Astrocyte (in vitro differentiated cells and primary cell): ENCODE measurements around the gene ATP5PB. TPM values are rescaled to one million over a fixed set of nuclear protein-coding genes. Genes with fewer than 3 reads are reported as not detected.
A peak's percentile ranks its signal among the peaks of the same experiment; 100 is the strongest.

Experiments used
- DNase-seq: peaks from one replicate; pipeline ENCODE4 v3.0.0-alpha.2; 2010; ENCODE audit warnings: low read depth
- FAIRE-seq: peaks from 2 replicates; lab custom pipeline; 2011; peaks lifted over from hg19 to GRCh38; lab: Jason Lieb, UNC
- H2AFZ ChIP-seq: 2 replicates; pipeline ENCODE4 v1.6.0; 2012; ENCODE audit warnings: low read depth, low read length, inconsistent platforms
- H3K27ac ChIP-seq: 2 replicates; pipeline ENCODE4 v1.5.1; 2011; ENCODE audit warnings: low read depth, low read length, inconsistent platforms
- H3K27me3 ChIP-seq: 2 replicates; pipeline ENCODE4 v1.6.0; 2011; ENCODE audit warnings: low read length, inconsistent platforms; ENCODE audit not compliant: insufficient read depth
- H3K36me3 ChIP-seq: 2 replicates; pipeline ENCODE4 v1.5.1; 2011; ENCODE audit warnings: low read length, inconsistent platforms; ENCODE audit not compliant: insufficient read depth
- H3K4me1 ChIP-seq: 2 replicates; pipeline ENCODE4 v1.5.1; 2011; ENCODE audit warnings: low read length, inconsistent platforms; ENCODE audit not compliant: insufficient read depth
- H3K4me2 ChIP-seq: 2 replicates; pipeline ENCODE4 v1.6.0; 2012; ENCODE audit warnings: low read length, inconsistent platforms
- H3K4me3 ChIP-seq: 2 replicates; pipeline ENCODE4 v1.5.1; 2011; ENCODE audit warnings: low read depth, mild to moderate bottlenecking, low read length, inconsistent platforms; ENCODE audit not compliant: insufficient read depth
- H3K79me2 ChIP-seq: 2 replicates; pipeline ENCODE4 v1.6.0; 2012; ENCODE audit warnings: mild to moderate bottlenecking, low read length, inconsistent platforms; ENCODE audit not compliant: insufficient read depth
- H3K9ac ChIP-seq: 2 replicates; pipeline ENCODE4 v1.6.0; 2012; ENCODE audit warnings: mild to moderate bottlenecking, low read length, inconsistent platforms
- H3K9me3 ChIP-seq: 2 replicates; pipeline ENCODE4 v1.5.1; 2012; ENCODE audit warnings: low read depth, mild to moderate bottlenecking, low read length, inconsistent platforms; ENCODE audit not compliant: insufficient read depth
- H4K20me1 ChIP-seq: 2 replicates; pipeline ENCODE4 v1.6.0; 2012; ENCODE audit warnings: low read length, inconsistent platforms; ENCODE audit not compliant: insufficient read depth
- H3K27ac Mint-ChIP-seq: one replicate; pipeline ENCODE4 v1.8.0; 2021; ENCODE audit warnings: mild to moderate bottlenecking, mixed read lengths; ENCODE audit not compliant: unreplicated experiment
- H3K27me3 Mint-ChIP-seq: one replicate; pipeline ENCODE4 v1.8.0; 2021; ENCODE audit warnings: low read depth, mixed read lengths; ENCODE audit not compliant: unreplicated experiment
- H3K36me3 Mint-ChIP-seq: one replicate; pipeline ENCODE4 v1.8.0; 2021; ENCODE audit warnings: low read depth, mixed read lengths; ENCODE audit not compliant: unreplicated experiment
- H3K4me1 Mint-ChIP-seq: one replicate; pipeline ENCODE4 v1.8.0; 2021; ENCODE audit warnings: low read depth, mixed read lengths; ENCODE audit not compliant: unreplicated experiment
- H3K4me3 Mint-ChIP-seq: one replicate; pipeline ENCODE4 v1.8.0; 2021; ENCODE audit warnings: mild to moderate bottlenecking, moderate library complexity, mixed read lengths; ENCODE audit not compliant: unreplicated experiment
- H3K9me3 Mint-ChIP-seq: one replicate; pipeline ENCODE4 v1.8.0; 2021; ENCODE audit warnings: mild to moderate bottlenecking, mixed read lengths; ENCODE audit not compliant: unreplicated experiment
- EZH2 ChIP-seq: IDR thresholded peaks from 2 replicates; pipeline ENCODE4 v1.6.1; 2012; ENCODE audit warnings: mild to moderate bottlenecking, low read length, inconsistent platforms; ENCODE audit not compliant: insufficient read depth
- total RNA-seq: library from RNA; stranded (reverse); gene quantifications from 2 replicates; pipeline ENCODE4 v1.2.1, GENCODE V29; 2021
- TF ChIP-seq, protein P1 (sequence below): IDR thresholded peaks from 2 replicates; pipeline ENCODE4 v1.5.1; 2011; ENCODE audit warnings: low read depth, mild to moderate bottlenecking, inconsistent platforms, low read length, moderate library complexity; ENCODE audit not compliant: insufficient read depth

Gene ATP5PB
- total RNA-seq, 1 donor from 2014 or later: 214 TPM

DNA sequence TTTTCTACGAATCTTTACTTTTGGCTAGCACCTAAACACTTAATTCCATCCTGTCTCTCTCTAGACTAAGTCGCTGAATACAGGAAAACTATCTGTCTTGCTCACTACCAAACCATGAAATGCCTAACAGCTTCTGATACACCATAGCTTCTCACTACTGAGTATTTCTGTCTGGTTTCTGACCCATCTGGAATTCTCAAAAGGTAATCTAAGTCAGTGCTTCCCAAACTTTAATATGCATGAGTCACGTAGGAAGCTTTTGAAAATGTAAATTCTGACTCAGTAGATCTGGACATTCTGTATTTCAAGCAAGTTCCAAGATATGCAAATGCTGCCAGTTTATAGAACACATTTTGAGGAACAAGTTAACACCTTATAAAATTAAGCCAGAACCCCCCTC, 12.5 kb upstream of the ATP5PB start:
- no peak overlapping the region for H3K9ac ChIP-seq
- H2AFZ ChIP-seq: no peak overlapping the region
- H3K79me2 ChIP-seq: no peaks in the 10 kb centered on the region
- H3K4me1 ChIP-seq: no peaks in the 10 kb centered on the region
- Mint-ChIP-seq H3K4me1 (peaks cover 1% of the 10 kb centered on the region), H3K27ac (peak overlapping the region; percentile 20), H3K4me3 (no peak overlapping the region), H3K27me3 (no peaks in the 10 kb centered on the region), H3K36me3 (peaks cover 12% of the 10 kb centered on the region), H3K9me3 (no peaks in the 10 kb centered on the region)
- peaks cover 19% of the 10 kb centered on the region for H3K36me3 ChIP-seq
- no peak for TF ChIP-seq EZH2
- TF ChIP-seq, protein P1, sequence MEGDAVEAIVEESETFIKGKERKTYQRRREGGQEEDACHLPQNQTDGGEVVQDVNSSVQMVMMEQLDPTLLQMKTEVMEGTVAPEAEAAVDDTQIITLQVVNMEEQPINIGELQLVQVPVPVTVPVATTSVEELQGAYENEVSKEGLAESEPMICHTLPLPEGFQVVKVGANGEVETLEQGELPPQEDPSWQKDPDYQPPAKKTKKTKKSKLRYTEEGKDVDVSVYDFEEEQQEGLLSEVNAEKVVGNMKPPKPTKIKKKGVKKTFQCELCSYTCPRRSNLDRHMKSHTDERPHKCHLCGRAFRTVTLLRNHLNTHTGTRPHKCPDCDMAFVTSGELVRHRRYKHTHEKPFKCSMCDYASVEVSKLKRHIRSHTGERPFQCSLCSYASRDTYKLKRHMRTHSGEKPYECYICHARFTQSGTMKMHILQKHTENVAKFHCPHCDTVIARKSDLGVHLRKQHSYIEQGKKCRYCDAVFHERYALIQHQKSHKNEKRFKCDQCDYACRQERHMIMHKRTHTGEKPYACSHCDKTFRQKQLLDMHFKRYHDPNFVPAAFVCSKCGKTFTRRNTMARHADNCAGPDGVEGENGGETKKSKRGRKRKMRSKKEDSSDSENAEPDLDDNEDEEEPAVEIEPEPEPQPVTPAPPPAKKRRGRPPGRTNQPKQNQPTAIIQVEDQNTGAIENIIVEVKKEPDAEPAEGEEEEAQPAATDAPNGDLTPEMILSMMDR: no peak
- no peaks in the 10 kb centered on the region for H3K9me3 ChIP-seq
- H3K4me3 ChIP-seq: no peak overlapping the region
- DNase-seq: peak; percentile 38
- H4K20me1 ChIP-seq: peaks cover 2% of the 10 kb centered on the region
- no peak overlapping the region for H3K27ac ChIP-seq
- no peak for FAIRE-seq
- no peaks in the 10 kb centered on the region for H3K27me3 ChIP-seq
- H3K4me2 ChIP-seq: no peak overlapping the region

DNA sequence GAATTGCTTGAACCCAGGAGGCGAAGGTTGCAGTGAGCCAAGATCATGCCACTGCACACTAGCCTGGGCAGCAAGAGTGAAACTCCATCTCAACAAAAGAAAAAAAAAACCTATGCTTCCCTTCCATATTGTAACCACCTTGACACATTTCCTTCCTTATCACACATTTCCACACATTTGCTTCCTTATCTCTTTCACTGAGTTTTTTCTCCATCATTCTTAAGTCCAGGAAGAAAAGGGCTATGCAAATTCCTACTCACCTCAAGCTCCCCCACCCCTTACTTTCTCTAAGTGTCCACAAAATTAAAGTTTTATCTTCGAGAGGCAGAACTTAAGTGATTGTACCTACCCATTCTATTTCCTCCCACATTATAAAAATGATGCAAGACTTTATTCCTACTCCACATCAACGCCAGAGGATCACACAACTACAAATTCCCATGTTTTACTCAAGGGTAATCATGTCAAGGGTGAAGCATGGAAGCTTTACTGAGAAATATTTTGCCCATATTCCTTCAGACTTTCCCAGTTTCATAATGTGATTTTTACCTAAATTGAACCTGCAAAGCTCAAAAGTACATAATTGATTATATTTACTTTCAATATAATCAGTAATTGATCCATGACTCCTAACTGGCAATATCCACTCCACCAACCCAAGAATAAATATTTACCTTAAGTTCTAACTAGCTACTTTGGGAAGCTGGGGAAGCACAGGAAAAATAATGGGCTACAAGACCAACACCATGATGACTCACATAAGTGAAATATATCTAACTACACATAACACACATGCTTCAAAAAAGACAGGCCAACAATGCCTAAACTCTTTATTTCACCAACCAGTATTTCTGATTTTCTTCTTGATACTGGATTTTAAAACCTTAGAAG, 9.6 kb upstream of the ATP5PB start:
- peaks cover 16% of the 10 kb centered on the region for H4K20me1 ChIP-seq
- H3K27ac Mint-ChIP-seq: no peak overlapping the region
- H3K79me2 ChIP-seq: peaks cover 2% of the 10 kb centered on the region
- H3K27ac ChIP-seq: no peak overlapping the region
- H3K4me1 ChIP-seq: no peaks in the 10 kb centered on the region
- H3K9me3 Mint-ChIP-seq: no peaks in the 10 kb centered on the region
- peaks cover 21% of the 10 kb centered on the region for H3K36me3 Mint-ChIP-seq
- H3K27me3 ChIP-seq: no peaks in the 10 kb centered on the region
- H3K4me3 ChIP-seq: no peak overlapping the region
- H2AFZ ChIP-seq: no peak overlapping the region
- H3K4me1 Mint-ChIP-seq: peaks cover 5% of the 10 kb centered on the region
- H3K36me3 ChIP-seq: peaks cover 47% of the 10 kb centered on the region
- DNase-seq: no peak
- TF ChIP-seq EZH2: no peak
- TF ChIP-seq, protein P1: no peak
- no peaks in the 10 kb centered on the region for H3K9me3 ChIP-seq
- no peak overlapping the region for H3K9ac ChIP-seq
- H3K4me3 Mint-ChIP-seq: no peak overlapping the region
- no peak for FAIRE-seq
- H3K4me2 ChIP-seq: no peak overlapping the region
- no peaks in the 10 kb centered on the region for H3K27me3 Mint-ChIP-seq

DNA sequence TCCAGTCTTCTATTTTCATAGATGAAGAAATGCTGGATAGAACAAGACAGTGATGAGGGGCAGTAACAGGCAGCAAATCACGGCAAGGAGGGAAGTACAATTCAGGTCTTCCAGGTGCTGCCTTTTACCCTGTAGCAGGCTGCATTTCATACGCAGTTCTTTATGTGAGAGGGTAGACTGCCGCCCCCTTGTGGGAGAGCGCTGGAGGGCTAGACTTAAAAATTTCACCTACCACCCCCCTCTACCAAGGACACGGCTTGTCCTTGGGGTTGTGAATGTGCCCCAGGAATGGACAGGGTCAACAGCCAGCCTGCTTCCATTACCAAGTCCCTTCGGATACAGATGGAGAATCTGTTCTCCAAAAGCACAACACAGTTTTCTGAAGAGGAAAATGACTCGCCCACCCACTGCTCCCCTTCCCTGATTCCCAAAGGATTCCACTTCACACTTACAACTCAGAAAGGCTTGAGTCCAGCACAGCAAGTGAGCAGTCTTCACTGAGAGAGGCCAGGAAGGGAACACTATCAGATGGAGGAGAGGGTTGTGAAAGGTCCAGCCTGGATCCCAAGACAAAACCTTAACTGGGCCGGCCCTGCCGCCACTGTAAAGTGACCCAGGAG, 7.6 kb upstream of the ATP5PB start:
- Mint-ChIP-seq H3K36me3 (peaks cover 21% of the 10 kb centered on the region), H3K27ac (peak overlapping the region; percentile 4), H3K27me3 (no peaks in the 10 kb centered on the region), H3K4me3 (no peak overlapping the region), H3K9me3 (no peaks in the 10 kb centered on the region), H3K4me1 (peaks cover 12% of the 10 kb centered on the region)
- Histone ChIP-seq H3K27me3 (no peaks in the 10 kb centered on the region), H3K4me1 (no peaks in the 10 kb centered on the region), H3K27ac (no peak overlapping the region), H3K4me3 (no peak overlapping the region), H3K79me2 (peaks cover 15% of the 10 kb centered on the region), H4K20me1 (peaks cover 31% of the 10 kb centered on the region), H3K9me3 (no peaks in the 10 kb centered on the region), H2AFZ (no peak overlapping the region), H3K4me2 (no peak overlapping the region), H3K36me3 (peaks cover 63% of the 10 kb centered on the region), H3K9ac (no peak overlapping the region)
- no peak for TF ChIP-seq EZH2
- TF ChIP-seq, protein P1: peak; percentile 37
- DNase-seq: no peak
- no peak for FAIRE-seq
